ENCODE measurements around the gene DNAJC7. TPM values are rescaled to one million over a fixed set of nuclear protein-coding genes. Genes with fewer than 3 reads are reported as not detected.

The DNAJC7 gene
- total RNA-seq, 1 donor from 2014 or later: 82.0 TPM

DNA sequence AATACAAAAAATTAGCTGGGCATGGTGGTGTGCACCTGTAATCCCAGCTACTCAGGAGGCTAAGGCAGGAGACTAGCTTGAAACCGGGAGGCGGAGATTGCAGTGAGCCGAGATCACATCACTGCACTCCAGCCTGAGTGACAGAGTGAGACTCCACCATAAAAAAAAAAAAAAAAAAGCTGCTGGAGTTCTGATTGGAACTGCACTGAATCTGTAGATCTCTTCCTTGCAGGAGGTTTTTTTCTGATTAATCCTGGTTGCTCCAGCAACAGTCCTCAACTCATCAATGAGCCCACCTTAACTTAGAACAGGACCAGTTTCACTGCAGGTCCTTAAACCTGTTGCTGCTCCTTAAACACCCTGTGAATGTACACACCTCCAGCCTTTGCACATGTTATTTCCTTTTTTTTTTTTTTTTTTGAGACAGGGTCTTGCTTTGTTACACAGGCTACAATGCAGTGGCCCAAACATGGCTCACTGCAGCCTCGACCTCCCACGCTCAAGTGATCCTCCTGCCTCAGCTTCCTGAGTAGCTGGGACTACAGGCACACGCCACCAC is 88.5 kb downstream of the DNAJC7 start:
- Histone ChIP-seq H3K9me3 (no peaks in the 10 kb centered on the region), H3K27me3 (ENCODE audit: low read depth) (no peaks in the 10 kb centered on the region), H3K4me3 (no peak overlapping the region), H3K27ac (no peak overlapping the region), H3K4me1 (peaks cover 14% of the 10 kb centered on the region), H3K36me3 (no peaks in the 10 kb centered on the region)
- intact Hi-C loops (cut with DNase I): no loop called here
- ATAC-seq (no peak), DNase-seq (no peak)
- TF ChIP-seq, protein P1, sequence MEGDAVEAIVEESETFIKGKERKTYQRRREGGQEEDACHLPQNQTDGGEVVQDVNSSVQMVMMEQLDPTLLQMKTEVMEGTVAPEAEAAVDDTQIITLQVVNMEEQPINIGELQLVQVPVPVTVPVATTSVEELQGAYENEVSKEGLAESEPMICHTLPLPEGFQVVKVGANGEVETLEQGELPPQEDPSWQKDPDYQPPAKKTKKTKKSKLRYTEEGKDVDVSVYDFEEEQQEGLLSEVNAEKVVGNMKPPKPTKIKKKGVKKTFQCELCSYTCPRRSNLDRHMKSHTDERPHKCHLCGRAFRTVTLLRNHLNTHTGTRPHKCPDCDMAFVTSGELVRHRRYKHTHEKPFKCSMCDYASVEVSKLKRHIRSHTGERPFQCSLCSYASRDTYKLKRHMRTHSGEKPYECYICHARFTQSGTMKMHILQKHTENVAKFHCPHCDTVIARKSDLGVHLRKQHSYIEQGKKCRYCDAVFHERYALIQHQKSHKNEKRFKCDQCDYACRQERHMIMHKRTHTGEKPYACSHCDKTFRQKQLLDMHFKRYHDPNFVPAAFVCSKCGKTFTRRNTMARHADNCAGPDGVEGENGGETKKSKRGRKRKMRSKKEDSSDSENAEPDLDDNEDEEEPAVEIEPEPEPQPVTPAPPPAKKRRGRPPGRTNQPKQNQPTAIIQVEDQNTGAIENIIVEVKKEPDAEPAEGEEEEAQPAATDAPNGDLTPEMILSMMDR (IDR thresholded peaks at IDR 0.05): no peak

Other genes with a start within 250 kb of the DNAJC7 start
- 92.5 TPM for gene JUP, start 230.7 kb downstream of the DNAJC7 start, total RNA-seq
- gene P3H4, start 205.5 kb downstream of the DNAJC7 start, total RNA-seq: 9.2 TPM
- gene FKBP10, start 204.4 kb downstream of the DNAJC7 start, total RNA-seq: 27.4 TPM
- 32.0 TPM for gene NT5C3B, start 181.2 kb downstream of the DNAJC7 start, total RNA-seq
- gene KLHL10, start 179.6 kb downstream of the DNAJC7 start, total RNA-seq: 0.50 TPM
- gene KLHL11, start 152.0 kb downstream of the DNAJC7 start, total RNA-seq: 12.3 TPM
- gene ACLY, start 98.5 kb downstream of the DNAJC7 start, total RNA-seq: 105 TPM
- gene ODAD4, start 86.8 kb downstream of the DNAJC7 start, total RNA-seq: 5.4 TPM
- gene CNP, start 50.6 kb downstream of the DNAJC7 start, total RNA-seq: 46.3 TPM
- 27.1 TPM for gene NKIRAS2, start 2.7 kb upstream of the DNAJC7 start, total RNA-seq
- 0.89 TPM for gene C17orf113, start 33.2 kb upstream of the DNAJC7 start, total RNA-seq
- 1.2 TPM for gene ZNF385C, start 81.0 kb upstream of the DNAJC7 start, total RNA-seq
- gene DHX58, start 95.3 kb upstream of the DNAJC7 start, total RNA-seq: 40.4 TPM
- 41.6 TPM for gene KAT2A, start 103.9 kb upstream of the DNAJC7 start, total RNA-seq
- gene HSPB9, start 105.4 kb upstream of the DNAJC7 start, total RNA-seq: not detected
- 153 TPM for gene RAB5C, start 137.6 kb upstream of the DNAJC7 start, total RNA-seq
- 0.09 TPM for gene KCNH4, start 163.7 kb upstream of the DNAJC7 start, total RNA-seq
- not detected for gene HCRT, start 168.0 kb upstream of the DNAJC7 start, total RNA-seq
- gene GHDC, start 177.1 kb upstream of the DNAJC7 start, total RNA-seq: 33.4 TPM